HG02610 (cell line): ENCODE measurements around the gene TIAM1.

ENCODE experiments used
- ATAC-seq: cut with Tn5 transposase; IDR thresholded peaks from one replicate; pipeline ENCODE4 v1.9.1; 2021; ENCODE audit warnings: mild to moderate bottlenecking, moderate library complexity; ENCODE audit not compliant: unreplicated experiment

Gene TIAM1

GRCh38 chr21:31290765-31291164 lies 53.3 kb downstream of the TIAM1 start:
- no peak for ATAC-seq

- ATAC-seq: no peak
These were observed 54.4 kb downstream of the TIAM1 start for GRCh38 chr21:31289702-31290101.

- ATAC-seq: no peak
These were observed 55.9 kb downstream of the TIAM1 start for GRCh38 chr21:31288191-31288590.

- ATAC-seq: no peak
These were observed 56.9 kb downstream of the TIAM1 start for GRCh38 chr21:31287201-31287600.

- ATAC-seq: no peak
These were observed 57.4 kb downstream of the TIAM1 start for GRCh38 chr21:31286621-31287020.

GRCh38 chr21:31284797-31285397 lies 59.2 kb downstream of the TIAM1 start:
- no peak for ATAC-seq

- no peak for ATAC-seq
These were observed 61.0 kb downstream of the TIAM1 start for GRCh38 chr21:31283025-31283424.

- no peak for ATAC-seq
These were observed 61.9 kb downstream of the TIAM1 start for GRCh38 chr21:31282095-31282709.

GRCh38 chr21:31281561-31281960 lies 62.5 kb downstream of the TIAM1 start:
- no peak for ATAC-seq

- no peak for ATAC-seq
These were observed 64.1 kb downstream of the TIAM1 start for GRCh38 chr21:31279986-31280385.

GRCh38 chr21:31279214-31279613 lies 64.8 kb downstream of the TIAM1 start:
- ATAC-seq: no peak

GRCh38 chr21:31278511-31279130 lies 65.4 kb downstream of the TIAM1 start:
- ATAC-seq: no peak

GRCh38 chr21:31276663-31277062 lies 67.4 kb downstream of the TIAM1 start:
- ATAC-seq: no peak

GRCh38 chr21:31275901-31276300 lies 68.2 kb downstream of the TIAM1 start:
- ATAC-seq: no peak

GRCh38 chr21:31273278-31273677 lies 70.8 kb downstream of the TIAM1 start:
- no peak for ATAC-seq

- ATAC-seq: no peak
These were observed 76.0 kb downstream of the TIAM1 start for GRCh38 chr21:31268090-31268489.

GRCh38 chr21:31267644-31268043 lies 76.4 kb downstream of the TIAM1 start:
- ATAC-seq: no peak

- ATAC-seq: no peak
These were observed 77.8 kb downstream of the TIAM1 start for GRCh38 chr21:31266241-31266640.

- no peak for ATAC-seq
These were observed 78.6 kb downstream of the TIAM1 start for GRCh38 chr21:31265366-31266013.

- ATAC-seq: no peak
These were observed 79.5 kb downstream of the TIAM1 start for GRCh38 chr21:31264574-31264973.

- no peak for ATAC-seq
These were observed 81.3 kb downstream of the TIAM1 start for GRCh38 chr21:31262728-31263127.

GRCh38 chr21:31261759-31262158 lies 82.3 kb downstream of the TIAM1 start:
- no peak for ATAC-seq
